Neuron (in vitro differentiated cells): ENCODE measurements around the gene MNT.

ENCODE experiments used
- H2AFZ ChIP-seq: one replicate; pipeline ENCODE4 v1.6.1; 2013; ENCODE audit warnings: low read depth, mild to moderate bottlenecking, inconsistent platforms, low read length, moderate library complexity
- H3K27me3 ChIP-seq: one replicate; pipeline ENCODE4 v1.6.1; 2013; ENCODE audit warnings: low read length; ENCODE audit not compliant: insufficient read depth
- H3K36me3 ChIP-seq: one replicate; pipeline ENCODE4 v1.6.1; 2013; ENCODE audit warnings: low read length; ENCODE audit not compliant: insufficient read depth
- H3K4me1 ChIP-seq: one replicate; pipeline ENCODE4 v1.6.1; 2013; ENCODE audit warnings: low read length; ENCODE audit not compliant: insufficient read depth
- H3K4me3 ChIP-seq: 2 replicates; pipeline ENCODE4 v1.5.1; 2013; ENCODE audit warnings: mild to moderate bottlenecking, low read length, moderate library complexity
- H3K9me3 ChIP-seq: one replicate; pipeline ENCODE4 v1.6.1; 2013; ENCODE audit warnings: low read length

The MNT gene

DNA sequence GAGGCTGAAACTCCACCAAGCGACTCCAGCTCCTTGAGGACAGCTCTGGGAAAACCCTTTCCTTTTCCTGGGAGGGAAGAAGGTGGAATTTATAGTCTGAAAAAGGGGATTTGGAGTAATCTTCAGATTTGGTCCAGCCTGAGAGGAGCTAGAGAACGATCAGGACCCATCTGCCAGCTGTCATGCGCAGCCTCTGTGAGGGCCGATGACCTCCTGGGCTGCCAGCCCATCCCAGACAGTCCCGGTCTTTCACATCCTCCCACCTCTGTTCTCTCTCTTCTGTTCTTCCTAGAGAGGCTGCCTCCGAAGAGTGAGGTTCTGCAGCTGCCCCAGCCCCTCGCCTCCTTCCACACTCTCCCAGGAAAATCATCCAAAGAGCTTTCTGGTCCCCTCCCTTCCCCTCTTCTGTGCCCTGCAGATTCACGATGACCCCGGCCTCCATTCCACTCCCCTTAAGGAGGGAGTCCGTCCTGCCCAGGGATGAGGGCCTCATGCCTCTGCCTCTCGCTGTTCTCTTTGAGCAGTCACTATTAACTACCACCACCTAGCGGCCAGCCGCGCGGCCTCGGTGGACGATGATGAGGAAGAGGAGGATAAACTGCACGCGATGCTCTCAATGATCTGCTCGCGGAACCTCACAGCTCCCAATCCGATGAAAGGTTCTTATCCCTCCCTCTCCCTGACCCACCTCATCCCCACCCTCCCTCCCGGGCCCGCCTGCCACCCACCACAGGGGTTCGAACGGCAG, 33.9 kb downstream of the MNT start:
- H3K4me1 ChIP-seq = no peaks in the 10 kb centered on the region
- peaks cover 41% of the 10 kb centered on the region for H3K36me3 ChIP-seq
- H3K9me3 ChIP-seq = no peaks in the 10 kb centered on the region
- H2AFZ ChIP-seq = no peak overlapping the region
- no peaks in the 10 kb centered on the region for H3K27me3 ChIP-seq
- H3K4me3 ChIP-seq = no peak overlapping the region

DNA sequence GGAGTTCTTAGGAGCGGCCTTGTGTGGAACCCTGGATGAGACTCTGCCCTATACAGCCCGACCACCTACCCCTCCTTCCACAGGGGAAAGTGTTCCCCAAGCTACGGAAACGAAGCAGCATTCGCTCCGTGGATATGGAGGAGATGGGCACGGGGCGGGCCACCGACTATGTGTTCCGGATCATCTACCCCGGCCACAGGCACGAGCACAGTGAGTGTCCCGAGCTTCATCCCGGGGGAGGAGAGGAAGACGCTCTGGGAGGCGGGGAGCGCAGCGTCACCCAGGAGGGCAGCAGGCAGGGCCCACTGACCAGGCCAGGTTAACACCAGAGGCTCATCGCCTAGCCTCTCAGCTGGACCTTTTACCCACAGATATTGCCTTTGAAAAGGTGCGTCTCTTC, 35.7 kb downstream of the MNT start:
- H3K4me3 ChIP-seq = no peak overlapping the region
- H3K4me1 ChIP-seq = no peaks in the 10 kb centered on the region
- H3K27me3 ChIP-seq = no peaks in the 10 kb centered on the region
- H3K36me3 ChIP-seq = peaks cover 40% of the 10 kb centered on the region
- H3K9me3 ChIP-seq = no peaks in the 10 kb centered on the region
- H2AFZ ChIP-seq = no peak overlapping the region

DNA sequence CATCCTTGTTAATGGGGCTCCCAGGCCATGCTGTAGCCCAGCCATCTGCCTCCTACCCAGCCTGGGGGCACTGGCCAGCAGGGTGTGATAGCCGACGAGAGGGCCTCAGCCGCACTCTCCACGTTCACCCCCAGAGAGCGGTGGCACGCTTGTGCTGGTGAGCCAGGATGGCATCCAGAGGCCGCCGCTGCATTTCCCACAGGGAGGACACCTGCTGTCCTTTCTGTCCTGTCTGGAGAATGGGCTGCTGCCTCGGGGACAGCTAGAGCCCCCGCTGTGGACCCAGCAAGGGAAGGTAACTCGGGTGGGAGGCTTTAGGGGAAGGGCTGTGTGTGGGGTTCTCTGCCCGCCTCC, 36.1 kb downstream of the MNT start:
- H3K36me3 ChIP-seq = peaks cover 40% of the 10 kb centered on the region
- no peak overlapping the region for H3K4me3 ChIP-seq
- H2AFZ ChIP-seq = no peak overlapping the region
- H3K27me3 ChIP-seq = no peaks in the 10 kb centered on the region
- no peaks in the 10 kb centered on the region for H3K9me3 ChIP-seq
- no peaks in the 10 kb centered on the region for H3K4me1 ChIP-seq

DNA sequence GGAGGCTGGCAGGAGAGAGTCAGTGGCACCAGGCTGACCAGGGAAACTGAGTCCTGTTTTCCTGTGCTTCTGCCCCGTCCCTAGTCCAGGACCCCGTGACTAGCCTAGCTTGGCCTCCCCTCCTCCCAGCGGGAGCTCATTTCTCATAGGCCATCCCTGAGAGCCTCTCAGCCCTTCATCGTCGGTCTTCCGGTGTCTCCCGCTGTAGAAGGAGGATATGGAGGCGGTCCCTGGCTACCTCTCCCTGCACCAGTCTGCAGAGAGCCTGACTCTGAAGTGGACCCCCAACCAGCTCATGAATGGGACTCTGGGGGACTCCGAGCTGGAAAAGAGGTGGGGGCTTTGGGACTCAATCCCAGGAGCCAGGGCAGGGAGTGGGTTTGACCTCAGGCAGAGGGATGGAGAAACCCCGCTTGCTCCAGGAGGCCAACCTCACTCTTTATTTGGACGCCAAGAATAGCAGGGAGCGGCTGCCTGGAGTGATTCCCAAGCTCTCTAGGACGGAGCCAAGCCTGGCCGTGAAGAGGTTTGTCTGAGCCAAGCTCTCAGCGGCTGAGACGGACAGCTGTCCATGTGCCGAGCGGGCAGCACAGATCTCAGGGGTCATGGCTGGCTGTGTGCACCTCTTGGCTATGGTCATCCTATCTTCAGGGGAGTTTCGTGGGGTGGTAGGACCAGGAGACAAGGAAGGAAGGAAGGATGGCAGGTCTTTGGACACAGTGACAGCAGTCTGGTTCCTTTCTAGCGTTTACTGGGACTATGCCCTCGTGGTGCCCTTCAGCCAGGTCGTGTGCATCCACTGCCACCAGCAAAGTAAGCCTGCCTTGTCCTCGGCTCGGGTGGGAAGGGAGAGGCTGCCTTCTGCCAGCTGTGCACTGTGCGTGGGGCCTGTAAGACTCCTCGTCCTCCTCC, 36.8 kb downstream of the MNT start:
- H3K27me3 ChIP-seq = no peaks in the 10 kb centered on the region
- H3K4me1 ChIP-seq = peaks cover 3% of the 10 kb centered on the region
- no peaks in the 10 kb centered on the region for H3K9me3 ChIP-seq
- H3K4me3 ChIP-seq = no peak overlapping the region
- H3K36me3 ChIP-seq = peaks cover 43% of the 10 kb centered on the region
- H2AFZ ChIP-seq = no peak overlapping the region

DNA sequence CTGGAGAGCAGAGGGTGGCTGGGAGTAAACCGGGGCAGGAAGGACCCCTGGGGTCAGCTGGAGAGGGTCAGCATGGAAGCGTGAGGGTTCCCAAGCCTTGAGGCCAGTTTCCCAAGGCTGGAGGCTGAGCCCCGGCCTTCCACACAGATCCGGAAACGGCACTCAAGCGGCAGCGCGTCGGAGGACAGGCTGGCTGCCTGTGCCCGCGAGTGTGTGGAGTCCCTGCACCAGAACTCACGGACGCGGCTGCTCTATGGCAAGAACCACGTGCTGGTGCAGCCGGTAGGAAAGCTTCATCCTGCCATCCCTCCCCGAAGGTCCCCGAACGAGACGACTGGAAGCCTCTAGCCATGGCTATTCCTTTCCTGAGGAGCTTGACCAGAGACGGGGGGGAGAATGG, 37.5 kb downstream of the MNT start:
- Histone ChIP-seq H3K4me3 (no peak overlapping the region), H3K36me3 (peaks cover 44% of the 10 kb centered on the region), H3K27me3 (no peaks in the 10 kb centered on the region), H3K9me3 (no peaks in the 10 kb centered on the region), H3K4me1 (peaks cover 3% of the 10 kb centered on the region), H2AFZ (no peak overlapping the region)

DNA sequence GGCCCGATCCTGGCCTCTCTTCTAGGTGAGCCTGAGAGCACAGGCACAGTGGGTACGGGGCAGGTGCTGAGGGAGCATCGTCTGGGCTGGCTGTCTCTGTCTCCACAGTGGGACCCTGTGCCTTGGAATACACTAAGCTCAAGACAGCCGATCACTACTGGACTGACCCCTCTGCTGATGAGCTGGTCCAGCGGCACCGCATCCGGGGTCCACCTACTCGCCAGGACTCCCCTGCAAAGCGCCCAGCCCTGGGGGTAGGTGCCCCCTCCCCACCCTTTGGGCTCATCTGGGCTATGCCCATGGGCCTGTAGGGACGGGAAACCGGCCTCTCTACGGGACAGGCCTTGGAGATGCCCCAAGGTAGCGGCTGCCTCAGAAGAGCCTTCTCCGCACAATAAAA, 38.0 kb downstream of the MNT start:
- H2AFZ ChIP-seq = no peak overlapping the region
- no peaks in the 10 kb centered on the region for H3K27me3 ChIP-seq
- no peak overlapping the region for H3K4me3 ChIP-seq
- H3K36me3 ChIP-seq = peaks cover 44% of the 10 kb centered on the region
- H3K4me1 ChIP-seq = peaks cover 3% of the 10 kb centered on the region
- H3K9me3 ChIP-seq = no peaks in the 10 kb centered on the region

DNA sequence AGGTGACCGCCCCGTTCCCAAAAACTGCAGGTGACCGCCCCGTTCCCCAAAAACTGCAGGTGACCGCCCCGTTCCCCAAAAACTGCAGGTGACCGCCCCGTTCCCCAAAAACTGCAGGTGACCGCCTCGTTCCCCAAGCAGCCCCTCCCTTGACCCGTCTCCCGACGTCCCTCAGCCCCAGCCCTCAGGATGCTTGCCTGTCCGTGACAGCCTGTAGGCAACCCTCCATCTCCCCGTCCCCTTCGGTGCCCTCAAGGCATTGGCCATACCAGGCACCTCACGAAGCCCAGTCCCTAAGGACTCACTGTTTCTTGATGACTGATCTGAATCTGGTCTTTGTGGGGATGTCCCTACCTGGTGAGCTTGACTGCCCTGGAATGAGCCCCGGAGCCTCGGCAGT, 38.4 kb downstream of the MNT start:
- no peaks in the 10 kb centered on the region for H3K27me3 ChIP-seq
- no peaks in the 10 kb centered on the region for H3K9me3 ChIP-seq
- peaks cover 3% of the 10 kb centered on the region for H3K4me1 ChIP-seq
- H2AFZ ChIP-seq = no peak overlapping the region
- H3K4me3 ChIP-seq = no peak overlapping the region
- peaks cover 44% of the 10 kb centered on the region for H3K36me3 ChIP-seq

DNA sequence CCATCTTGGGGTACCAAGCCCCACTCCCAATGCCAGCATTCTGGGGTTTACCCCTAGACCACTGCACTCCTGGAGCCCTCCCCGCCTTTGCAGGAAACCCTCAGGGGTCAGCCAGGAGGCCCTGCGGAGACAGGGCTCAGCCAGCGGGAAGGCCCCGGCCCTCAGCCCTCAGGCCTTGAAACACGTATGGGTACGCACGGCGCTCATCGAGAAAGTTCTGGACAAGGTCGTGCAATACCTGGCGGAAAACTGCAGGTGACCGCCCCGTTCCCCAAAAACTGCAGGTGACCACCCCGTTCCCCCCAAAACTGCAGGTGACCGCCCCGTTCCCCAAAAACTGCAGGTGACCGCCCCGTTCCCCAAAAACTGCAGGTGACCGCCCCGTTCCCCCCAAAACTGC, 38.8 kb downstream of the MNT start:
- H2AFZ ChIP-seq = no peak overlapping the region
- peaks cover 44% of the 10 kb centered on the region for H3K36me3 ChIP-seq
- H3K9me3 ChIP-seq = no peaks in the 10 kb centered on the region
- H3K4me3 ChIP-seq = no peak overlapping the region
- H3K27me3 ChIP-seq = no peaks in the 10 kb centered on the region
- peaks cover 3% of the 10 kb centered on the region for H3K4me1 ChIP-seq

DNA sequence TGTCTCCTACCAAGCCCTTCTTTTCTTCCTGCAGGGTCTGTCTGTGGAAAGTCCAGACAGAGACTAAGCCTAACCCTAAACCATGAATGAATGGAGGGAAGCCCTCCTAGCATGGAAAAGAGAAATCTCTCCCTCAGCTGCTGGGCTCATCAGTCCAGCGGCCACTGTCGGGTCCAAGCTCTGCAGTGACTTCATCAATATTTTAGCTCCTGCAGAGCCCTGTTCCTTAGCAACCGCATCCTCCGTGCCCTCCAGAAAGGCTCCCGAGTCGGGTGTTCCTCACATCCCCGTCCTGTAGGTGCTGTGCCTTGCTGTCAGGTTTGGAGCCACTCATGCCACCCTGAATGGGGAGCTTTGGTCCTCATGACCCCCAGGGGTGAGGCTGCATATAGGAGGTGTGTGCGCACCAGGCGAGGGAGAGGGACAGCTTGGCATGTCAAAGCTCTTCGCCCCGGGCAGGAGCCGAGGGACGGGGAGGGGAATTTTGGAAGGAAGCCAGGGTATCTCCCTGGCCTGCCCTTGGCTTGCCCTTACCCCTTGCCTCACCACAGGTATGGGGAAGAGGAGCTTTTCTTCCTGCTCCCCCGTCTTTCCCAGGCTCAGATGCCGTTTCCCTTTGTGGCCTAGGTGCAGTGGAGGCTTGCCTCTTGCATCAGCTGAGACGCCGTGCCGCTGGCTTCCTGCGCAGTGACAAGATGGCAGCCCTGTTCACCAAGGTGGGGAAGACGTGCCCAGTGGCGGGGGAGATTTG, 39.7 kb downstream of the MNT start:
- Histone ChIP-seq H3K27me3 (no peaks in the 10 kb centered on the region), H3K4me1 (peaks cover 3% of the 10 kb centered on the region), H3K9me3 (no peaks in the 10 kb centered on the region), H2AFZ (no peak overlapping the region), H3K4me3 (no peak overlapping the region), H3K36me3 (peaks cover 42% of the 10 kb centered on the region)

DNA sequence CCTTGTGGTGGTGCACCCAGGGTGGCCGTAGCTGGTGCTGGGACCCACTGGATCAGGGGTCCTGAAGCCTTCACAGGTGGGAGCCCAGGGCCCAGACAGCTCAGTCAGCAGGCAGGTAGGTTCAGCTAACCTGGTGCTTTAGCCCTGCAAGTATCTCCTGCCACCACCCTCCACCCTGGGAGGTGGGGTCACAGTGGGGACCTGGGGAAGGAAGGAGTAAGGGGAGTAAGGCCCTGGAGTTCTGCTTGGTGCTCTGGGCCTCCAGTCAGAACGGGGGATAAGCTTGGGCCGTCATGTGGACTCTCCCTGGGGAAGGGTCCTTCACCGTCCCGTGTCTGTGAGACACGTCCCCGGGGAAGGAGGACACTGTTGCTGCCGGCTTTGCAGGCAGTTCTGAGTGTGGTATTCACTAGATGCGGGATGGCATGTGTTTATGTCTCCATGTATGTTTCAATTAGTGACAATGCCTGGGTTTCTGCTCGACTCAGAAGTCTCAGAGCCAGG, 42.9 kb downstream of the MNT start:
- peaks cover 16% of the 10 kb centered on the region for H3K36me3 ChIP-seq
- no peak overlapping the region for H3K4me3 ChIP-seq

DNA sequence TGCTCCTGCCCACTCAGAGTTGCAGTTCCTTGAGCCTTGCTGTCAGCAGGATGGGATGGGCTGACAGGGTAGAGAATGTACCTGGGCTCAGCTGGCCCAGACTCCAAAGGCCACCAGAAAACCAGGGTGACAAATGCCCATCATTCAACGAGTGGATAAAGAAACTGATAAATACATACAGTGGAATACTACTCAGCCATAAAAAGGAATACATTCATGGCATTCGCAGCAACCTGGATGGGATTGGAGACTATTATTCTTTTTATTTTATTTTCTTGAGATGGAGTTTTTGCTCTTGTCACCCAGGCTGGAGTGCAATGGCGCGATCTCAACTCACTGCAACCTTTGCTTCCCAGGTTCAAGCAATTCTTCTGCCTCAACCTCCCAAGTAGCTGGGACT, 43.6 kb downstream of the MNT start:
- Histone ChIP-seq H2AFZ (no peak overlapping the region), H3K4me3 (no peak overlapping the region), H3K9me3 (no peaks in the 10 kb centered on the region), H3K27me3 (no peaks in the 10 kb centered on the region), H3K4me1 (peaks cover 3% of the 10 kb centered on the region), H3K36me3 (peaks cover 10% of the 10 kb centered on the region)

More for the DNA sequence above, 42.9 kb downstream of the MNT start:
- no peaks in the 10 kb centered on the region for H3K9me3 ChIP-seq
- H3K4me1 ChIP-seq = peaks cover 3% of the 10 kb centered on the region
- H2AFZ ChIP-seq = no peak overlapping the region
- H3K27me3 ChIP-seq = no peaks in the 10 kb centered on the region

DNA sequence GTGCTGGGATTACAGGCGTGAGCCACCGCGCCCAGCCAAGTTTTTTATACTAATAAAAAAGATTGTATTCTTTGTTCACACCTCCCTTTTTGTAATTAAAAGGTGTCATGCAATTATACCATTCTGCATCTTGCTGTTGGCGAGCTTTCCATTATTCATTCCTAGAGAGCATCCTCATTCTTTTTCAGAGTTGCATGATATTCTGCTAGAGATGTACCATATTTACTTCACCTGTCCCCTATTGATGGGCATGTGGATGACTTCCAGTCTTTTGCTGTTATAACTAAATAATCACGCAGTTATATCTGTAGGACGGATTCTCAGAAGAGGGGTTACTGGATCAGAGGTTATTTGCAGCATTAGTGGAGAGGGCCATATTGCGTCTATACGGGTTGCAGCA, 46.5 kb downstream of the MNT start:
- Histone ChIP-seq H3K9me3 (no peaks in the 10 kb centered on the region), H3K4me1 (peaks cover 2% of the 10 kb centered on the region), H3K27me3 (no peaks in the 10 kb centered on the region), H3K4me3 (no peak overlapping the region), H2AFZ (no peak overlapping the region), H3K36me3 (peaks cover 4% of the 10 kb centered on the region)

DNA sequence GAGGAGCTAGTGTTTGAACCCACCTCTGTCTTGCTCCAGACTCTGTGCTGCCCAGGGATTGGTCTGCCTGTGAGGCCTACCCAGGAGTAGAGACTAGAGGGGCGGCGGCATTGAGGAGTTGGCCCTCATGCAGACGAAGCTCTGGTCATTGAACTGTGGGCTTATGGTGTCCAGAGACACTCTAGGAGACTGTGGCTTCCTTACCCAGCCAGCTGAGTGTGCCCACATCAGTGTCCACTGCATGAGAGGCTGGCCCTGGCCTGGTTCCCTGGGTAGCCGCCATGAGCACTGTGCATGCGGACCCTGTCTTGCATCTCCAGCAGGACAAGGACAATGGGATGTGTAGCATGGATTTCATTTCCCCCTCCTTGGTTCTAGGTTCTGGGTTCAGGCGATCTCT, 49.6 kb downstream of the MNT start:
- Histone ChIP-seq H3K36me3 (no peaks in the 10 kb centered on the region), H3K4me3 (no peak overlapping the region), H3K9me3 (no peaks in the 10 kb centered on the region), H3K27me3 (no peaks in the 10 kb centered on the region), H3K4me1 (peaks cover 15% of the 10 kb centered on the region), H2AFZ (no peak overlapping the region)
